GM21576 (cell line): ENCODE data around the gene TRIM27.
"Not testable (repeated sequence)": the region's sequence is repeated elsewhere in the genome, so short reads cannot be mapped to it uniquely, and the experiment has no call there.

Source experiments
- ATAC-seq: cut with Tn5 transposase; IDR thresholded peaks from one replicate; pipeline ENCODE4 v1.9.1; 2021; ENCODE audit warnings: mild to moderate bottlenecking, moderate library complexity; ENCODE audit not compliant: unreplicated experiment

The TRIM27 gene

DNA sequence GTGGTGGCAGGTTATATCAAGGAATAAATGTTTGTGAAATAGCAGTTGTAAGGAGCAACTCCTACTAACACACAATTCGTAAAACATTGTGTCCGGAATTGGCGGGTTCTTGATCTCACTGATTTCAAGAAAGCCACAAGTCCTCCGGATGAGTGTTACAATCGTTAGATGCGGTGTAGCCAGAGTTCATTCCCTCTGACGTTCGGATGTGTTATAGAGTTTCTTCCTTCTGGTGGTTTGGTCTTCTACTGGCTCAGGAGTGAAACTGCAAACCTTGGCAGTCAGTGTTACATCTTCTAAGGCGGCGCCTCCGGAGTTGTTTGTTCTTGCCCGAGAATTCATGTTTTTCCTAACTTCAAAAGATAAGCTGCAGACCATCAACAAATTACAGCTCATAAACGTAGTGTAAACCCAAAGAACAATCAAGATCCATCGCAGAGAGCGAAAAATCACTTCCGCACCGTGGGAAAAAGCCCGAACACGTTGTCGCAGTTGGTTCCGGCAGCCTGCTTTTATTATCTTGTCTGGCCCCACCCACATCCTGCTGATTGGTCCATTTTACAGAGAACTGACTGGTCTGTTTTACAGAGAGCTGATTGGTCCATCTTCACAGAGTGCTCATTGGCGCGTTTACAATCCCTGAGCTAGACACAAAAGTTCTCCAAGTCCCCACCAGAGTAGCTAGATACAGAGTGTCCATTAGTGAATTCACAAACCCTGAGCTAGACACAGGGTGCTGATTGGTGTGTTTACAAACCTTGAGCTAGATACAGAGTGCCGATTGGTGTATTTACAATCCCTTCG, 58.2 kb downstream of the TRIM27 start:
- no peak for ATAC-seq

DNA sequence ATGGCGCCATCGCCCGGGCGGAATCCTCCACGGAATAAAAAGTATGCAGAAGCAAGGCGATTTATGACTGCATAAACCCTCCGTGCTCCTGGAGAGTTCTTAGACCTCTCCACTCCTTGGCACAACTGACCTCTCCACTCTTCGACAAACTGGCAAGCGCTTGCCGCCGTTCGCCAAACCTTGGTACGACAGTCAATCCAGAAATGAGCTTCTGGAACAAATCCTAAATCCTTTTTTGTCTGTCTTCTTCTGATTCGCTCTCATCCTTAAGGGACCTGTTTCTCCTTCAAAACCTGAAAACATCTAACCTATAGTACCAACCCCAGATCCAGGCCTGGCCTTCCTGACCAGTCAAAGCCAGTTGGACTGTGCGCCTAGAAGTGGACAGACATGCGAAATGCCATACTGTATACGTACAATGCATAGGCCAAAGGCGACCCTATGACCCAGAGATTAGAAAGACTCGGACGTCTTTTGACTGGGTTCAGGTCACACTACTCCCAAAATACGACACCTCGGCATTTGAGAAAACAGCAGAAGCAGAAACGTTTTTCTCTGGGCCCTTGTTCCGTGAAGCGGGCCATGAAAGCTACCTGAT, 59.4 kb downstream of the TRIM27 start:
- ATAC-seq: no peak

GRCh38 chr6:28863604-28864325, 60.0 kb downstream of the TRIM27 start:
- ATAC-seq: no peak

DNA sequence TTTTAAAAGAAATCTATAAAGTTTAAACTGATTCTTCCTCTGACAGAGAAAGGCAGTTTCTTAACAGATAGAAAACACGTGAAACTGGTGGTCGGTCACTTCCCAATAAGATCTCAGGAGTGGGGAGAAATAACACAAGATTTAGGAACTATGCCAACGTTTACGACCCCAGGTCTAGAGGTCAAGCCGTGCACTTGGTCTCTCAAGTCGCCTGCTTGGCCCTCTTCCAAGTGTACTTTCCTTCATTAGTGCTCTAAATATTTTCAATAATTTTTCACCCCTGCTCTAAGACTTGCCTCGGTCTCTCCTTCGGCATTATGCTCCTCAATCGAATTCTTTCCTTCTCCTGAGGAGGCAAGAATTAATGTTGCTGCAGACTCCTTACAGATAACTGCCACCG, 61.7 kb downstream of the TRIM27 start:
- no peak for ATAC-seq

DNA sequence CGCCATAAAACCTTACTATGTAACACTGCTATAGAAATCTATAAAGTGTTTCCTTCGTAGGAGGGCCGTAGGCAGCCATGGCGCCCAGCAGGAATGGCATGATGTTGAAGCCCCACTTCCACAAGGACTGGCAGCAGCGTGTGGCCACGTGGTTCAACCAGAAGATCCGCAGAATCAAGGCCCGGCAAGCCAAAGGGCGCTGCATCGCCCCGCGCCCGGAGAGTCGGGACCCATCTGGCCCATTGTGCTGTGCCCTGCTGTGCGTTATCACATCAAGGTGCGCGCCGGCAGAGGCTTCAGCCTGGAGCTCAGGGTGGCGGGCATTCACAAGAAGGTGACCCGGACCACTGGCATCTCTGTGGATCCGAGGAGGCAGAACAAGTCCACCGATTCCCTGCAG, 62.4 kb downstream of the TRIM27 start:
- no peak for ATAC-seq

- ATAC-seq: no peak
Measured at GRCh38 chr6:28860581-28860980, 63.2 kb downstream of the TRIM27 start.

DNA sequence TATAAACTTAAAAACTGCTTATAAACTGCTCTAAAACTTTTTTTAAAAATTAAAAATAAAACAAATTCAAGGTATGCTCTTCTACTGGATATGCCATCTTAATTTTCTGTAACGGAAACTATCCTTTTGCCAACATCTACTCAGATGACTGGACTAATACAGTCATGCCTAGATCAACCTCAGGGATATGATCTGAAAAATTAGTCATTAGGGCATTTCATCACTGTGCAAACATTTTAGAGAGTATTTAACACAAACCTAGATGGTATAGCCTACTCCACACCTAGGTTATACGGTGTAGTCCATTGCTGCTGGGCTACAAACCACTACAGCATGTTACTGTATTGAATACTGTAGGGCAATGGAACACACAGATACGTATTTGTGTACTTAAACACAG, 64.8 kb downstream of the TRIM27 start:
- ATAC-seq: no peak

DNA sequence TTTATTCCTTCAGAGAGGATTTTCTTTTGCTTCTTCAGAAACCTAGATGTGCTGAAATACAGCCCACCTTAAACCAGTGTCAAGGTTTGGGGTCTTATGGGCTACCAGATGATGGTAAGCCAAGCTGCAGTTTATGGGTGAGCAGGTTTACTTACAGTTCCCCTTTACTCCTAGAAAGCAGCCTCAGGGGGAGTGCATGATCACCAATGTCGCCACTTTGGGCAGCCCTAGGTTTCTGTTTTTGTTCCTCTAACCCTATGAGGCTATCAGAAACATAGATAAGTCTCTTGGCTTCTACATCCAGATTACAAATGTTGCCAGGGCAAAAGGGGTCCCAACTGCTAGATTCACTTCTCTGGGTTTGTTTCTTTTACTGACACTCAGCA, 67.2 kb downstream of the TRIM27 start:
- ATAC-seq: no peak

DNA sequence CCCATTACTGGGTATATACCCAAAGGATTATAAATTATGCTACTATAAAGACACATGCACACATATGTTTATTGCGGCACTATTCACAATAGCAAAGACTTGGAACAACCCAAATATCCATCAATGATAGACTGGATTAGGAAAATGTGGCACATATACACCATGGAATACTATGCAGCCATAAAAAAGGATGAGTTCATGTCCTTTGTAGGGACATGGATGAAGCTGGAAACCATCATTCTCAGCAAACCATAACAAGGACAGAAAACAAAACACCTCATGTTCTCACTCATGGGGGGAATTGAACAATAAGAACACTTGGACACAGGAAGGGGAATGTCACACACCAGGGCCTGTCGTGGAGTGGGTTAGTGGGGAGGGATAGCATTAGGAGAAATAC, 69.4 kb downstream of the TRIM27 start:
- not testable (repeated sequence) for ATAC-seq
